ENCODE results near the gene POR.

The POR gene

GRCh38 chr7:75986147-75986781 lies 71.3 kb downstream of the POR start:
- no peak overlapping the region for H3K4me3 ChIP-seq (ENCODE audit: control insufficient read depth, low read depth, low read length)
- no peak for TF ChIP-seq CTCF (IDR thresholded peaks at IDR 0.05; ENCODE audit: control insufficient read depth, insufficient read depth, low read depth, low read length, missing control alignments)
- DNase-seq (ENCODE audit: low read depth) = no peak

GRCh38 chr7:75987026-75987804 lies 72.3 kb downstream of the POR start:
- H3K4me3 ChIP-seq (ENCODE audit: control insufficient read depth, low read depth, low read length) = no peak overlapping the region
- TF ChIP-seq CTCF (IDR thresholded peaks at IDR 0.05; ENCODE audit: control insufficient read depth, insufficient read depth, low read depth, low read length, missing control alignments) = no peak
- DNase-seq (ENCODE audit: low read depth) = no peak

GRCh38 chr7:75987805-75988567 lies 73.0 kb downstream of the POR start:
- TF ChIP-seq CTCF (IDR thresholded peaks at IDR 0.05; ENCODE audit: control insufficient read depth, insufficient read depth, low read depth, low read length, missing control alignments) = no peak
- H3K4me3 ChIP-seq (ENCODE audit: control insufficient read depth, low read depth, low read length) = no peak overlapping the region
- DNase-seq (ENCODE audit: low read depth) = no peak

GRCh38 chr7:75988568-75989499 lies 73.9 kb downstream of the POR start:
- no peak overlapping the region for H3K4me3 ChIP-seq (ENCODE audit: control insufficient read depth, low read depth, low read length)
- no peak for DNase-seq (ENCODE audit: low read depth)
- no peak for TF ChIP-seq CTCF (IDR thresholded peaks at IDR 0.05; ENCODE audit: control insufficient read depth, insufficient read depth, low read depth, low read length, missing control alignments)

GRCh38 chr7:75989500-75990388 lies 74.8 kb downstream of the POR start:
- DNase-seq (ENCODE audit: low read depth) = no peak
- H3K4me3 ChIP-seq (ENCODE audit: control insufficient read depth, low read depth, low read length) = no peak overlapping the region
- TF ChIP-seq CTCF (IDR thresholded peaks at IDR 0.05; ENCODE audit: control insufficient read depth, insufficient read depth, low read depth, low read length, missing control alignments) = no peak

Data from AG09309 (cell line).